Measurements from ENCODE around the gene MIB1. TPM values are rescaled to one million over a fixed set of nuclear protein-coding genes. Genes with fewer than 3 reads are reported as not detected.

The MIB1 gene
- total RNA-seq, 1 experiment from 2014 or later: 56.1 TPM

DNA sequence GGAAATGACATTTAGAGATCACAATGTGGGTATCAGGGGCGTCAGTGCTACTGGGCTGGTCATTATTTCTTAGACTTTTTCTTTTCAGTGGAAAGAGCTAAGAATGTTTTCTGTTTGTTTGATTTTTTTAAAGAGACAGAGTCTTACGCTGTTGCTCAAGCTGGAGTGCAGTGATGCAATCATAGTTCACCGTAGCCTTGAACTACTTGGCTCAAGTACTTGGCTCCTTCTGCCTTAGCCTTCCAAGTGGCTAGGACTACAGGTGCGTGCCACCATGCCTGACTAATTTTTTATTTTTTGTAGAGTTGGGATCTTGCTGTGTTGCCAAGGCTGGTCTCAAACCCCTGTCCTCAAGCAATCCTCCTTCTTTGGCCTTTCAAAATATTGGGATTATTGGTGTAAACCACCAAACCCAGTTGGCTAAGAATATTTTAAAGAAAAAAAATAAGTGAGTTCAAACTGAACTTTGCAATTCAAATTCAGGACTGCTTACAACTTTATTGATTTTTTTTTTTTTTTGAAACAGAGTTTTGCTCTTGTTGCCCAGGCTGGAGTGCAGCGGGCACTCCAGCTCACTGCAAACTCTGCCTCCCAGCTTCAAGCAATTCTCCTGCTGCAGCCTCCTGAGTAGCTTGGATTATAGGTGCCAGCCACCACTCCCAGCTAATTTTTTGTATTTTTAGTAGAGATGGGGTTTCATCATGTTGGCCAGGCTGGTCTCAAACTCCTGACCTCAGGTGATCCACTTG, 154.2 kb downstream of the MIB1 start:
- H3K4me1 ChIP-seq (ENCODE audit: control insufficient read depth in 1 of 2, insufficient read depth in 2 of 2, low read length in 2 of 2): peaks cover 0 to 4% of the 10 kb centered on the region in 2 experiments; a peak in 1 of 4 replicates
- ChIA-PET CTCF (no interaction called here), RAD21 (ENCODE audit: low non-redundant PET in 1 of 2, low total read pairs in 2 of 2, uncharacterized antibody in 2 of 2, unreplicated experiment in 2 of 2) (no interaction called here), POLR2A (no interaction called here)
- H3K4me2 ChIP-seq (ENCODE audit: low read length): no peak overlapping the region
- no peaks in the 10 kb centered on the region for H3K79me2 ChIP-seq (ENCODE audit: insufficient read depth, low read length)
- intact Hi-C loops (cut with micrococcal nuclease): loop anchor here (5.0 kb wide), 2 partner anchors 407 to 668 kb away; no protein-coding TSS in a partner anchor
- H3K4me3 ChIP-seq (replicated peaks in 1 of 2; ENCODE audit: low read depth in 1 of 2, low read length in 2 of 2): no peak overlapping the region
- no TSS peak for BruUV-seq (replicated peaks)
- no peak overlapping the region for H3K9ac ChIP-seq (ENCODE audit: low read length)
- H3K36me3 ChIP-seq (ENCODE audit: control insufficient read depth in 1 of 2, insufficient read depth in 2 of 2, low read length in 2 of 2): no peaks in the 10 kb centered on the region
- DNase-seq (ENCODE audit: low read depth, low spot score) (no peak), ATAC-seq (no peak)
- no peaks in the 10 kb centered on the region for H3K27me3 ChIP-seq (ENCODE audit: insufficient read depth, low read length)
- H3K9me2 ChIP-seq (ENCODE audit: insufficient read depth): no peaks in the 10 kb centered on the region
- no peak overlapping the region for H2AFZ ChIP-seq (ENCODE audit: low read depth, low read length, poor library complexity, severe bottlenecking)
- no peaks in the 10 kb centered on the region for H4K20me1 ChIP-seq (ENCODE audit: insufficient read depth)
- no peak overlapping the region for H3K27ac ChIP-seq (ENCODE audit: low read depth, low read length)
- no peaks in the 10 kb centered on the region for H3K9me3 ChIP-seq (ENCODE audit: control insufficient read depth in 1 of 2, insufficient read depth in 1 of 2, low read depth in 1 of 2, low read length in 2 of 2)
- TF ChIP-seq EGR1 (IDR thresholded peaks at IDR 0.05; ENCODE audit: low read depth) (no peak), ZFX (IDR thresholded peaks at IDR 0.05) (no peak), SIN3A (IDR thresholded peaks at IDR 0.05; ENCODE audit: low read depth) (no peak), EZH2 (IDR thresholded peaks at IDR 0.05) (no peak)
- TF ChIP-seq, protein P1, sequence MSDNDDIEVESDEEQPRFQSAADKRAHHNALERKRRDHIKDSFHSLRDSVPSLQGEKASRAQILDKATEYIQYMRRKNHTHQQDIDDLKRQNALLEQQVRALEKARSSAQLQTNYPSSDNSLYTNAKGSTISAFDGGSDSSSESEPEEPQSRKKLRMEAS (IDR thresholded peaks at IDR 0.05): no peak
- TF ChIP-seq, protein P2, sequence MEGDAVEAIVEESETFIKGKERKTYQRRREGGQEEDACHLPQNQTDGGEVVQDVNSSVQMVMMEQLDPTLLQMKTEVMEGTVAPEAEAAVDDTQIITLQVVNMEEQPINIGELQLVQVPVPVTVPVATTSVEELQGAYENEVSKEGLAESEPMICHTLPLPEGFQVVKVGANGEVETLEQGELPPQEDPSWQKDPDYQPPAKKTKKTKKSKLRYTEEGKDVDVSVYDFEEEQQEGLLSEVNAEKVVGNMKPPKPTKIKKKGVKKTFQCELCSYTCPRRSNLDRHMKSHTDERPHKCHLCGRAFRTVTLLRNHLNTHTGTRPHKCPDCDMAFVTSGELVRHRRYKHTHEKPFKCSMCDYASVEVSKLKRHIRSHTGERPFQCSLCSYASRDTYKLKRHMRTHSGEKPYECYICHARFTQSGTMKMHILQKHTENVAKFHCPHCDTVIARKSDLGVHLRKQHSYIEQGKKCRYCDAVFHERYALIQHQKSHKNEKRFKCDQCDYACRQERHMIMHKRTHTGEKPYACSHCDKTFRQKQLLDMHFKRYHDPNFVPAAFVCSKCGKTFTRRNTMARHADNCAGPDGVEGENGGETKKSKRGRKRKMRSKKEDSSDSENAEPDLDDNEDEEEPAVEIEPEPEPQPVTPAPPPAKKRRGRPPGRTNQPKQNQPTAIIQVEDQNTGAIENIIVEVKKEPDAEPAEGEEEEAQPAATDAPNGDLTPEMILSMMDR (IDR thresholded peaks at IDR 0.05 in 2 of 3, conservative IDR thresholded peaks at IDR 0.05 in 1 of 3; ENCODE audit: borderline replicate concordance in 1 of 3, insufficient read depth in 1 of 3, low read depth in 2 of 3, low read length in 2 of 3): no peak
- TF ChIP-seq, protein P3, sequence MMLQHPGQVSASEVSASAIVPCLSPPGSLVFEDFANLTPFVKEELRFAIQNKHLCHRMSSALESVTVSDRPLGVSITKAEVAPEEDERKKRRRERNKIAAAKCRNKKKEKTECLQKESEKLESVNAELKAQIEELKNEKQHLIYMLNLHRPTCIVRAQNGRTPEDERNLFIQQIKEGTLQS (IDR thresholded peaks at IDR 0.05): no peak
- TF ChIP-seq, protein P4, sequence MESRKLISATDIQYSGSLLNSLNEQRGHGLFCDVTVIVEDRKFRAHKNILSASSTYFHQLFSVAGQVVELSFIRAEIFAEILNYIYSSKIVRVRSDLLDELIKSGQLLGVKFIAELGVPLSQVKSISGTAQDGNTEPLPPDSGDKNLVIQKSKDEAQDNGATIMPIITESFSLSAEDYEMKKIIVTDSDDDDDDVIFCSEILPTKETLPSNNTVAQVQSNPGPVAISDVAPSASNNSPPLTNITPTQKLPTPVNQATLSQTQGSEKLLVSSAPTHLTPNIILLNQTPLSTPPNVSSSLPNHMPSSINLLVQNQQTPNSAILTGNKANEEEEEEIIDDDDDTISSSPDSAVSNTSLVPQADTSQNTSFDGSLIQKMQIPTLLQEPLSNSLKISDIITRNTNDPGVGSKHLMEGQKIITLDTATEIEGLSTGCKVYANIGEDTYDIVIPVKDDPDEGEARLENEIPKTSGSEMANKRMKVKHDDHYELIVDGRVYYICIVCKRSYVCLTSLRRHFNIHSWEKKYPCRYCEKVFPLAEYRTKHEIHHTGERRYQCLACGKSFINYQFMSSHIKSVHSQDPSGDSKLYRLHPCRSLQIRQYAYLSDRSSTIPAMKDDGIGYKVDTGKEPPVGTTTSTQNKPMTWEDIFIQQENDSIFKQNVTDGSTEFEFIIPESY (IDR thresholded peaks at IDR 0.05; ENCODE audit: extremely low read depth, insufficient replicate concordance, low read length): no peak

All from HCT116 (cell line).